Fibroblast of skin of back (primary cell): ENCODE measurements around the gene RMC1.
"Not testable (repeated sequence)": the region's sequence is repeated elsewhere in the genome, so short reads cannot be mapped to it uniquely, and the experiment has no call there.

Experiments
- DNase-seq: peaks from one replicate; pipeline ENCODE4 v3.0.0-alpha.2; 2013

The RMC1 gene

DNA sequence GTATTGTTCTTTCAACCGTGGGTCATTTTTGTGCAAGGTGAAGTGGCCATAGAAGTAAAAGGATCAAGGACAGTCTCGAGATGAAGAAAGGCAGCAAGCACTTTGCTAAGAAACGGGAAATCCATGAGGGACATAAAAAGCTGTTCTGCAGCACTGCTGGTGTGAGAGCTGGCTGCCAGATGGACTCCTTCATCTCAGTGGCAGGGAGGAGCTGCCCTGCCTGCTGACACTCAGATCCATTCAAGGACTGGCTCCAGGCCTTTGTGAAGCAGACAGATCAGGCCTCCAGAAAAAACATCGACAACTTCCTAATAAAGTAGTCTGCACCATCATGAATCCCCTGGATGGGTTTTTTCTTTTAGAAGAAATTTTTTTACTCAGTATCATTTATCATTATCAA, 29.5 kb downstream of the RMC1 start:
- no peak for DNase-seq

DNA sequence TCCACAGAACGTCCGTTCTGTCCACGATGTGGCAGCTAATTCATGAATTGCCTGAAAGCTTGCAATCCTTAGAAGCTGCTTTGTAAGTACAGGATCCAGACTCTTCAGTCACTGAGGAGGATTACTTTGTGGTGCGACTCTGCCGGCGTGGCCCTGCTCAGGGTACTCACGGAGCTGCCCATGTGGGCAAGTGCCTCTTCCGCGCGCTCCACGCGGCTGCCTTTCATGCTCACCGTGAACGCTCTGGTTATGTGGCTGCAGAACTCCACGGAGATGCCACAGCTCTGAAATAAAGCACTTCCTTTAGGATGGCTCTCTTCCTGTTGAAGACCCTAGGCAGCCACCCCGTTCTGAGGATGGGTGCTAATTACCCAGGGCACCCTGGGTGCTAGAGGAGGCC, 31.0 kb downstream of the RMC1 start:
- no peak for DNase-seq

DNA sequence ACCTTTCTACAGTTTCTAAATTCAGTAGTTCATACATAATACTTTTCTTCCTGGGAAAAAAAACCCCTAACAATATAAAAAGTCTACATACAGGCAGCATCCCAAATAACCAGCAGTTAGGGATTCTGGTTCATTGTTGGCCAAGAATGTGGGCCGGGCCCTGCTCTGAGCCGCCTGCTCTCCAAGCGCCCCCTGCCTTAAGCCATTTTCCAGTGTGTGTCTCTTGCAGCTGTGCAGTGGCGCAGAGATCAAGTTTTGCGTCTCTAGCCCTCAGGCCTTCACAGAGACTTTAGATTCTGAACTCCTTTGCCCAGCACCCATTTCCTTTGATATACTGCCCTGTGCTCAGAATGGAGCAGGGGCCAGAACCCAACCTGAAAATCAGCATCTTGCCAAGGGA, 32.9 kb downstream of the RMC1 start:
- no peak for DNase-seq

DNA sequence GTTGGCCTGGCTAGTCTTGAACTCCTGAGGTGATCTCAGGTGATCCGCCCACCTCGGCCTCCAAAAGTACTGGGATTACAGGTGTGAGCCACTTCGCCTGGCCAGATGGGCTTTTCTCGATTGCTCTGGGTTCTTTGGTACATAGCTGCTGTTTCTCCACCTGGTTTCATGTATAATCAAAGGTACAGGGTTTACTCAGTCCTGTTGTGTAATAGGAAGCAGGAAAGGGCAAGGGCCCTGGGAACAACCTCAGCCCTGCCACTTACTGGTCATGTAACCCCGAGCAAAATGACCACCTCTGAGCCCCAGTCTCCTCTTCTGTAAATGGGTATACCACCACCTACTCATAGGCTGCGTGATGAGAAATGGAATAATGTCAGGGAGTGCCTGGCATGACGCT, 34.0 kb downstream of the RMC1 start:
- no peak for DNase-seq

DNA sequence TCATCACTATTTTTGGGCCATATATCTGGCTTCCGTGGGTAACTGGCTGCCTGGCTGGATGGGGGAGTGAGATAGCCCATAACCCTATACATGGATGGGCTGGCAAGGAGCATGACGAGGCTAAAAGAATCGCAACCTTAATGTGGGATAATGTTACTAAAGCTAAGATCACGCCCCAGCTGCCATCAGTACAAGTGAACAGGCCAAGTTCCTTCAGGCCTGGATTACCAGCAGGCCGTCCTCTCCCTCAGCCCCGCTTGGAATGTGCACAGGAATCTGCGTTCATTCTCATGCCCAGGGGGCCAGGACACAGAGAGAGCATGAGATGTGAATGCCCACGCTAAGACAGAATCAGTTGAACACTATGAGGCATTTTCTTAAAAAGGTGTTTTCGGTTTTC, 34.7 kb downstream of the RMC1 start:
- DNase-seq: no peak

DNA sequence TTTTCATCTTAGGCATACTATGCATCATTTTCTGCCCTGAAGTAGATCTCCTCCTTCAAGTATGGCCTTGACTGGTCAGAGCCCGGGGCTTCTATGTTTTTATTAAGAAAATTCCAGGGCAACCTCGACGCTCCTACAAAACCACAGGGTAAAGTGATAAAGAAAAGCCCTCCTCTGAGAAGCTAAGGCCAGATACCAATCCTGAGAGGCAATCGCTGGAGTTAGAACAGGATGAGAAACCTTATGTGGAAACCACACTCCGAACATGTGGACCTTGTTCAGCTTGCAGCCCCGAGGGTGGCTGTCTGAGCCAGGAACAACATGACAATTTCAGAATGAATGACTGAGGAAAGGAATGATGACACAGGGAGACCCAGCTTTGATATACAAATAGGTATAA, 35.6 kb downstream of the RMC1 start:
- DNase-seq: peak; percentile 46

DNA sequence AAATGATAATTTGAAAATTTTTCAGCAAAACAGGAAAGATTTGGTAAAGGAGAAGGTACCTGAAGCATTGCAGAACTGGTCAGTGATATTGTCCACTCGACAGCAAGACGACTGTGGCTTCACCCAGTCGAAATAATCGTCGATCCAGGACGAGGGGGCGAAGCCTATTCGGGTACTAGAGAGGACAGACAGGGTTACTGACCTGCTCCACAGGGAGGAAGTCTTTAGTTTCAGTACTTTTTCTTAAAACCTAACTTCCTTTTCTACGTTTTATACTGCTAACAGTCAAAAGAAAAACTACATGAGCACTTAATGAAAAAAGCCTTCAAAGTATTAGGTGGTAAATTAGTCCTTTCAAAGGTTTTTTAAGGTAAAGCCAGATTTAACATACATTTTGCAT, 36.0 kb downstream of the RMC1 start:
- no peak for DNase-seq

DNA sequence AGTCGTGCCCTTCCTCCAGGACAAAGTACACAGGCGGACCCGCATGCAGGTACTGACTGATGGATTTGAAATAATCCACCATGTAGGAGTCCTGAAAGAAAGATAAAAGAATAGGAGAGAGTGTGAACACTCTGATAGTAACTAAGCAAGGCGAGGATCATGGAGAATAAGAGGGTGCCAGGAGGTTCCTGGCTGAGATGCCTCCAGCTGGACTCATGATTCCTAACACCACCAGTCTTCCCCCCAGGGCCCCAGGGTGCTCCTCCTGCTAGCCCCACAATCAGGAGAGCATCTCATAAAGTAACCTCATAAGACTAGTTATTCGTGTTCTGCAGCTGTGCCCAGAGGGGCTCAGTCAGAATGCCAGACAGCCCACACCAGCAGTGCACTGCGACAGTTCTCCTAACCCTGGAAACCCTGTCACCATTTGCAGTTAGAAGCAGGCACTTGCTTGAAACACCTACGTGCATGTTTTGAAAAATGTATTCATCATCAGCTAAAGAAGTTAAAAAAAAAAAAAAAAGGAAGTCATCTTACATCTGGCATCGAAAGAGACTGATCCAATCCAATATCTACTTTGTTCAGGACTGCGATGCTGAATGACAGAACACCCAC, 36.7 kb downstream of the RMC1 start:
- DNase-seq: no peak

DNA sequence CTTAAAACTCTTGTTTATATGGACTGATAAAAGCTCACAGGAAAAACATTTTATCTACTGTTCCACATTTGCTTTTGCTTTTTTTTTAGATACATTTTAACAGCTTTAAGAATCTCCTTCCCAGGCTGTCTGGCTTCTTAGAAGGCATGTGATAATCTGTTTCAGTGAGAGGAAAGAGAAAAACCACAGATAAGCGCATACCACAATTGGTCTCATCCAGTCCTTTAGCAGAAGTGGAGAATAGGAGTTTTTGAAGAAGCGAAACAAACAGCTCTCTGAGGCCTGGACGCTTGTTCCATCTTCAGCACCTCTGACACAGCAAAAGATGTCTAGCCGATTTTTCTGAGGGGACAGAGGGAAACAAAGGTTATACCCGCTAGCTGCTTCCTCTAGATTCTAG, 37.6 kb downstream of the RMC1 start:
- peak; percentile 19 for DNase-seq

DNA sequence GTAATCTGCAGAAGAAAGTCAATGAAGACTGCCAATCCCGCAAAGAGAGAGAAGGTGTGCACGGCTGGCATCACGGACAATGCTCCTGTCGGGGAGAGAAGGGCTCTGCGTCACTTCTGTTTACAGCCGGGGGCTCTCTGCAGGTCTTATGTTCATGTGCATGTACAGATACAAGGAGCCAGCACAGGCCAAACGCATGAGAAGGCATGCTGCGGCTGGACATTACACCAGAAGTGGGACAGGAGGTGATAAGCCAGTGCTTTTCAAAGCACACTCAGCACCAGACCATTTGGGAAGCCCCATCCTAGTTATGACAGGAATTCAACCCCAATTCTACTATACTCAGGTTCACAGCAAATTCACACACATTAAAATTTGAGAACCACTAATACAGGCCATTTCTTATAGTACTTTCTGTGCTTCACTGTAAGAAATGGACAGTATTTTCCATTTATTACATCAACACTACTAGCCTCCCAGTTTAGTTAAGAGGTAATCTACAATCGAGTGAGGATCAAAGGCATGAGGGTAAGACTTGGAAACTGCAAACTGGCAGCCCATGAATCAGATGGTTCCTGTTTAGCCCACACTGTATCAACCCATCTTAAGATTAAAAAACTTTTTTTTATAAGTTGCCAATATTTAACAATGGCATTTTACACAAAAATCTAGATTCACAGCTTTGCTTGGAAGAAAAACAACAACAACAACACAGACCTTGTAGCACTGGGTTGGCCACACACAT, 38.2 kb downstream of the RMC1 start:
- DNase-seq: no peak

DNA sequence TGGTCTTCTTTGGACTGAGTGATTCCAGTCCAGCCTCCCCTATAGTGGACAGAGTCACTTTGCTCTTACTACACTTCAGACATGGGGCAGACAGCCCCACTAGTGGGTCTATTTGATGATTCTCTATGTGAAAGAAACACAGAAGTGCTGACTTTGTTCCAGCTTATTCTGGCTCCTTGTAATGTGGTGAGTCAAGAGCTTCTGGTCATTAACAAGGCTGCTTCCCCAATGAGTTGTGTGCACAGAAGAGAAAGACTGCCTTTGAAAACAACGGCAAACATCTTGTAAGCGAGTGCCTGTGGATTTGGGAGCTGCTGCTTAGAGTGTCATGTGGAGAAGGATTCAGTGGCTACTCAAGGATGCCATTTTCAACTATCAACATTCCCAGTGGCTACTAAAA, 39.1 kb downstream of the RMC1 start:
- DNase-seq: no peak

DNA sequence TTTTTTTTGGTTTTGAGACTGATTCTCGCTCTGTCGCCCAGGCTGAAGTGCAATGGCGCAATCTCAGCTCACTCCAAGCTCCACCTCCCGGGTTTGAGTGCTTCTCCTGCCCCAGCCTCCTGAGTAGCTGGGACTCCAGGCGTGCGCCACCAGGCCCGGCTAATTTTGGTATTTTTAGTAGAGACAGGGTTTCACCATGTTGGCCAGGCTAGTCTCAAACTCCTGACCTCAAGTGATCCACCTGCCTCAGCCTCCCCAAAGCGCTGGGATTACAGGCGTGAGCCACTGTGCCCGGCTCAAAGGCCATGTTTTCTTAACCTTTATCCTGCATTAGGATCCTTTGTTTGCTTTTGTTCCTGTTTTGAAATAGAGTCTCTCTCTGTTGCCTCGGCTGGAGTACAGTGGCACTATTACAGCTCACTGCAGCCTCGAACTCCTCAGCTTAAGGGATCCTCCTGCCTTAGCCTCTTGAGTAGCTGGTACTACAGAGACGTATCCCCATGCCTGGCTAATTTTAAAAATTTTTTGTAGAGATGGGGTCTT, 42.0 kb downstream of the RMC1 start:
- no peak for DNase-seq

DNA sequence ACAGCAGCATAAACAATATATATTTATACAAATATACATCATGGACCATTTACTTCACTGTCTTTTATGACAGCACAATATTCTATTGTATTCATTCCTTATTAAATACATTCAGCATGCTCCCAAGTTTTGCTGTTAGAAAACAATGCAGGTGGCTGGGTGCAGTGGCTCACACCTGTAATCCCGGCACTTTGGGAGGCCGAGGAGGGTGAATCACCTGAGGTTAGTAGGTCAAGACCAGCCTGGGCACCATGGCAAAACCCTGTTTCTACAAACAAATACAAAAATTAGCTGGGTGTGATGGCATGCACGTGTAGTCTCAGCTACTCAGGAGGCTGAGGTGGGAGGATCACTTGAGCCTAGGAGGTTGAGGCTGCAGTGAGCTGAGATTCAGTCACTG, 44.0 kb downstream of the RMC1 start:
- no peak for DNase-seq

DNA sequence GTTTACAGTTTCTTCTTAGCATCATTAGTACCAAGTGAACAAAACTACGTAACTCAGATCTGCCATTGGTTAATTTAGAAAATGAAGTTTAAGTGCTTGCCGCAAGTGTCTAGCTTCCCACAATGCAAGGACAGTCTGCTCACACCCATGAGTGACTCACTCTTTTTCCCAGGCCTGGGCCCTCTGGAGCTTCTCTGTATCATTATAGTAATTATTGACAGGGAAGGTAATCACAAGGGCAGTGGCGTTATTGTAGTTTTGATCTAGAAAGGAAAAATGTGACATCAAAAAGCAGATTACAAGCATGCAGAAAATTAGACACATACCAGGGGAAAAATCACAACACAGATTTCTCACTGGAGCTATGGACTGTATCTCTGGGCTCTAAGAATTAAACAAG, 44.5 kb downstream of the RMC1 start:
- DNase-seq: peak; percentile 55

DNA sequence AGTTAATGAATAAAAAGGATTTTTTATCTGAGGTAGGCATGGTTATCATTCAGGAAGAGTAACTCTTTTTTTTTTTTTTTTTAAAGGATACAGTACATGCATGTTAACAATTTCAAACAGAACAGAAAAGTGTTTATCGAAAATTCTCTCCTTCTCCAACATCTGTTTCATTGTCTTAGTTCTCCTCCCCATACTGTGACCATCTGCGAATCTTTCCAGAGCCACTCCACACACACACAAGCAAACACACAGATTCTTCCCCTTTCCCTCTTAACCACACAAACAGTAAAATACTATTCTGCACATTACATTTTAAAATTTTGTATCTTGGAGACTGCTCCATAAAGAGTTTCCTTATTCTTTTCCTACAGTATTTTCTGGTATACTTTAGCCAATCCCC, 45.0 kb downstream of the RMC1 start:
- no peak for DNase-seq

DNA sequence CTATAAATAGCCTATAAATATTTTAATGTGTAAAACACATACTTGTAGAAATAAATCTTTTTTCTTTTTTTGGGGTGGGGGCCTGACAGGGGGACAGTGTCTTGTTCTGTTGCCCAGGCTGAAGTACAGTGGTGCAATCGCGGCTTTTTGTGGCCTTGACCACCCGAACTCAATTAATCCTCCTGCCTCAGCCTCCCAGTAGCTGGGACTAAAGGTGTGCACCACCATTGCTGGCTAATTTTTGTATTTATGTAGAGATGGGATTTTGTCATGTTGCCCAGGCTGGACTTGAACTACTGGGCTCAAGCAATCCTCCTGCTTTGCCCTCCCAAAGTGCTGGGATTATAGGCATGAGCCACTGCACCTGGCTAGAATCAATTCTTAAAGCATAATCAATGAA, 45.4 kb downstream of the RMC1 start:
- no peak for DNase-seq

DNA sequence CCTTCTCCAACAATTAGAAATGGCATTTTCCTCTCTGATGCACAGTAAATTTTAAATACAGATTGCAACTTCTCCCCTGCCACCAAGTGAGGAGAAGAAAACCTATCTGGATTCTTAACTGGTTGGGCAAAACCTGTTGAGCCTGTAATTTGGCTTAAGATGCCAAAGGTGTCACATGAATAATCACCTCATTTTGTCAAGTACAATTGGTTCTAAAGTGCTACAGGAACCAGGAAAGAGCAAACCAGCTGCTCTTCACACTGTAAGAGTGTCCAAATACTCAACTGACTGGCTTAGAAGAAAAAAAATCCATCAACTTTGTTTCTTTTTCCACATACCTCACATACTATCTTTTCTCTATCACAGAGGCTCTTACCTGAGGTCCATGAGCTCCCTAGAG, 47.6 kb downstream of the RMC1 start:
- DNase-seq: no peak

DNA sequence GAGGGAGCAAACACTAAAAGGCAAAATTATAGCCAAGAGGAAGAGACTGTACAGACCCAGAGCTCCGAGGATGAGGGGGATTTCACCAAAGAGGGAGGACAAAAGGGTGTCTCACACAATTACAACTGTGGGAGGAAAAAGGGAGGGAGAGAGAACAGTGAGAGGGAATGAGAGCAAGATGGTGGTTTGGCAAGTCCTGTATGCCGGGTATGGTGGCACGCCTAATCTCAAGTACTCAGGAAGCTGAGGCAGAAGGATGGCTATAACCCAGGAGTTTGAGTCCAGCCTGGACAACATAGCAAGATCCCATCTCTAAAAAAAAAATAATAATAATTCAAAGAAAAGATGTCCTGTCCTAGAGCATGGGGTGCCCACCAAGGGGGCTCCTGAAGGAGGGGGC, 48.7 kb downstream of the RMC1 start:
- no peak for DNase-seq

DNA sequence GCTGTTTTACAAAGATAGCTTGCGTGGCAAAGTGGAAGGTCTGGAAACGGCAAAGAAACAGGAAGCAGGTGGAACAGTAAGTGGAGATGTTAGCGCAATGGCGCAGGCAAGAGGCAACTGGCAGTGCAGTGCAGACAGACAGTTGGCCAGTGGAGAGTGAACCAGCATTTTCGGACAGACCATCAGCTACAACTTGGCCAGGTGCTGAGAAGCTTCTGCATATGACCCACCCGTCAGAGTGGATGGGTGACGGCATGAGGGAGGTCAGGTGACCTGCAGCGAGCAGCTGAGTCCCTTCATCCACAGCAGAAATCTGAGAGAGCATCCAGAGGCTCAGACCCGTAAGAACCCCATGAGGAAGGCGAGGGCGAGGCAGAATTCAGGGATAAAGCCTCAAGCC, 49.2 kb downstream of the RMC1 start:
- DNase-seq: no peak

DNA sequence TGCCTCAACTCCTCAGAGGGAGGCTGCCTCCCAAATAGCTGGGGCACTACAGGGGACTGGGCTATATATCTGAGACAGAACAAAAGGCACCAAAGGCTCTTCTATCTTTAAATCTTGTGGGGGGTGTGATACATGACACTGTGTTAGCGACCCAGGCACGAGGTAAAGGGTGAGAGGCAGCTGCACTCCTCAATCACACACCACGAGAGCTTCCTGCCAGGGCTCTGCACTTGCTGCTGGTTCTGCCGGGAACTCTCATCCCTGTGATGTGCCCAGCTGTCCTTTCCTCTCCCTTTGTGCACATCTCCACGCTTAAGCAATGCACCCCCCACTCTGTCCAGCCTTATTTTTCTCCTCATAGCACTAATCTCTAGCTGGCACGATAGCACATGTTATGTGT, 50.6 kb downstream of the RMC1 start:
- no peak for DNase-seq

DNA sequence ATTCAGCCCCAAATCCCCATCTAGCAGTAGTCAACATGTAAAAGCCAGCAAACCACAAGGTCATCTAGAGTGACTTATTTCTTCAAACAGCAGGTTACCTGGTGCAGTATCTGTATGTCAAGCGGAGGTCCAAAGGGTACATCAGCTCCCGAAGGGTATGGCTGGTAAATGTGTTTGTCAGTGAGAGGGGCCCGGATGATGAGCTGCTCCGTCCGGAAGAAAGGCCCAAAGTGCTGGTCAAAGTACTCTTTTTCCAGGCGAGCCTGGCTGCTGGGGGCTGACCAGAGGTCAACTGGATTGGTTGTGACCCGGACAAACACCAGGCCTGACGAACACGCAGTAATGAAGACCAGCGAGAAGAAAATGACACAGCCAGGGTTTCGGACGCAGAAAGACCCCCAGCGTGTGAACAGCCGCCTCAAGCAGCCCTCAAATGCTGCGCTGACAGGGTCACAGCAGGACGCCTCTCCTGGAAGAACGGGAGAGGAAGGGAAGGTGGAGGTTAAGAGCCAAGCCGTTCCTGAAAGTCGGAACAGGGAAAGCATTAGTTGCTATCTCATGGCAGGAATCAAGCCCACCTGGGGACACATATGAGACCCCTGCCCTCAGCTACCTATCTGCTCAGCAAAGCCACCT, 53.0 kb downstream of the RMC1 start:
- DNase-seq: no peak

DNA sequence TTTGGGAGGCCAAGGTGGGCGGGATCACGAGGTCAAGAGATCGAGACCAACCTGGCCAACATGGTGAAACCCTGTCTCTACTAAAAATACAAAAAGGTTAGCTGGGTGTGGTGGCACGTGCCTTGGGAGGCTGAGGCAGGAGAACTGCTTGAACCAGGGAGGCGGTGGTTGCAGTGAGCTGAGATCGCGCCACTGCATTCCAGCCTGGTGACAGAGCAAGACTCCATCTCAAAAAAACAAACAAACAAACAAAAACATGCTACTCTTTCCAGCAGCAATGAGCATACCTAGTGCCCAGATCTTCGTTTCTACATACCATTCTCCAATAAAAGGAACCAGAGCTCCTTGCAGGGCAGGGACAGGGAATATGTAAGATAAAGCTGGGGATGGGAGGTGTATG, 54.2 kb downstream of the RMC1 start:
- DNase-seq: not testable (repeated sequence)

DNA sequence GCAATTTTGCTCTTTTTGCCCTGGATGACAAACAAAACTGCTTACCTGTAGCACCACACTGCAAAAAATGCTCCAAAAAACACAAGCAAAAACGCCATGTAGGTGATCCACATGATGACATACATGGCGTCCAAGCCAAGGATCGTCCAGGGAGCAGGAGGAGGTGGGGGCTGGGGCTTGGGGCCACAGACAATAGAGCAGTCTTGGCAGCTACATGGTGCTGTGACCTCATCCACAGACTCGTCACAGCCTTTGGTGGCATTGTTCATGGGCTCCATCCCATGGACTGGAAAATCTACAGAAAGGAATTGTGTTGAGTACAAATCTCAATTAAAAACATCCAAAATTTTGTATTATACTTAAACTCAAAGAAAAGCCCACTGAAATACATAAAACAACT, 56.9 kb downstream of the RMC1 start:
- no peak for DNase-seq
